OCI-LY7 (cell line): ENCODE measurements around the gene FBRSL1. TPM values are rescaled to one million over a fixed set of nuclear protein-coding genes. Genes with fewer than 3 reads are reported as not detected.

Experiments used
- BruUV-seq: library from RNA; stranded (reverse); fragments of 400-500 nt; replicated peaks from 2 replicates; lab custom pipeline; 2021; lab: Mats Ljungman, UMichigan
- CTCF ChIA-PET: fragments of 300-600 bp; sonication (Branson Sonifier 250); formaldehyde crosslinking; loops from one replicate; lab custom pipeline; 2022; ENCODE audit warnings: antibody characterized with exemption; ENCODE audit not compliant: unreplicated experiment; lab: Charles Lee
- POLR2A ChIA-PET: fragments of 300-600 bp; sonication (Branson Sonifier 250); formaldehyde crosslinking; loops from one replicate; lab custom pipeline; 2022; ENCODE audit warnings: antibody characterized with exemption; lab: Charles Lee
- DNase-seq: peaks from one replicate; pipeline ENCODE4 v3.0.0-alpha.2; 2015; ENCODE audit warnings: low spot score
- H2AFZ ChIP-seq: fragments of 200-600 bp; sonication (generic), shearing (Covaris generic); 2 replicates; pipeline ENCODE4 v1.6.1; 2014; ENCODE audit warnings: mild to moderate bottlenecking, antibody characterized with exemption, low read length, moderate library complexity
- H3K27ac ChIP-seq: fragments of 200-600 bp; sonication (generic); 2 replicates; pipeline ENCODE4 v1.5.1; 2014; ENCODE audit warnings: mixed run types, low read depth, mild to moderate bottlenecking, moderate library complexity, low read length, inconsistent platforms; ENCODE audit not compliant: poor library complexity, severe bottlenecking
- H3K36me3 ChIP-seq: fragments of 200-600 bp; sonication (generic); 2 replicates; pipeline ENCODE4 v1.6.1; 2014; ENCODE audit warnings: mild to moderate bottlenecking, antibody characterized with exemption, low read length, moderate library complexity, mixed read lengths; ENCODE audit not compliant: insufficient read depth
- H3K4me1 ChIP-seq: fragments of 200-600 bp; sonication (generic); 2 replicates; pipeline ENCODE4 v1.5.1; 2014; ENCODE audit warnings: mild to moderate bottlenecking, low read length; ENCODE audit not compliant: insufficient read depth, poor library complexity, severe bottlenecking
- H3K4me2 ChIP-seq: fragments of 200-600 bp; sonication (generic); 2 replicates; pipeline ENCODE4 v1.6.1; 2014; ENCODE audit warnings: mild to moderate bottlenecking, low read length
- H3K4me3 ChIP-seq: fragments of 200-600 bp; sonication (generic); 2 replicates; pipeline ENCODE4 v1.5.1; 2014; ENCODE audit warnings: mild to moderate bottlenecking, low read depth, low read length; ENCODE audit not compliant: poor library complexity, severe bottlenecking
- H3K79me2 ChIP-seq: fragments of 200-600 bp; sonication (generic); 2 replicates; pipeline ENCODE4 v1.6.1; 2016; ENCODE audit warnings: low read depth, mild to moderate bottlenecking, low read length, moderate library complexity, mixed read lengths; ENCODE audit not compliant: insufficient read depth
- H3K9me2 ChIP-seq: fragments of 200-600 bp; sonication (generic); 2 replicates; pipeline ENCODE4 v1.6.1; 2016; ENCODE audit warnings: mild to moderate bottlenecking, low read length, mixed read lengths; ENCODE audit not compliant: insufficient read depth
- H3K9me3 ChIP-seq: fragments of 200-600 bp; sonication (generic); 2 replicates; pipeline ENCODE4 v1.6.1; 2014; ENCODE audit warnings: mild to moderate bottlenecking, mixed run types, low read length, mixed read lengths
- H4K20me1 ChIP-seq: fragments of 200-600 bp; sonication (generic); 2 replicates; pipeline ENCODE4 v1.6.1; 2014; ENCODE audit warnings: mild to moderate bottlenecking, antibody characterized with exemption, low read length, moderate library complexity, mixed read lengths; ENCODE audit not compliant: insufficient read depth
- CTCF ChIP-seq: fragments of 200-600 bp; sonication (generic); conservative IDR thresholded peaks from 2 replicates; pipeline ENCODE4 v1.5.1; 2014; ENCODE audit warnings: mild to moderate bottlenecking, antibody characterized with exemption, low read length, moderate library complexity, mixed read lengths
- EZH2phosphoT487 ChIP-seq: fragments of 200-600 bp; sonication (generic); IDR thresholded peaks from 2 replicates; pipeline ENCODE4 v1.6.1; 2018; ENCODE audit warnings: low read depth, borderline replicate concordance, mild to moderate bottlenecking, mixed run types, antibody characterized with exemption, low read length, moderate library complexity, mixed read lengths
- intact Hi-C: fragments of 100-400 bp; cut with micrococcal nuclease; formaldehyde crosslinking; loops from one replicate; pipeline ENCODE4 v1.10.0; 2022; ENCODE audit not compliant: unreplicated experiment
- total RNA-seq, 2 experiments: library from RNA; depleted of rRNA in 1 of 2; stranded (reverse); fragments of >200 nt in 1 of 2; shearing (Covaris generic) in 1 of 2; gene quantifications; 2 replicates each; pipeline ENCODE4 v1.2.3, GENCODE V29; 2014 to 2022

FBRSL1 gene
- total RNA-seq, 2 experiments from 2014 or later, result 24.6 to 87.8 TPM

GRCh38 chr12:132449565-132450417 is 40.2 kb upstream of the FBRSL1 start:
- no peak overlapping the region for H3K4me3 ChIP-seq
- ChIA-PET POLR2A (no interaction called here), CTCF (no interaction called here)
- TF ChIP-seq CTCF (no peak), EZH2phosphoT487 (no peak)
- no peaks in the 10 kb centered on the region for H3K36me3 ChIP-seq
- no peaks in the 10 kb centered on the region for H3K79me2 ChIP-seq
- H3K9me3 ChIP-seq, result no peaks in the 10 kb centered on the region
- H3K27ac ChIP-seq, result no peak overlapping the region
- no TSS peak for BruUV-seq
- intact Hi-C loops, result no loop called here
- peaks cover 7% of the 10 kb centered on the region for H3K4me1 ChIP-seq
- H2AFZ ChIP-seq, result no peak overlapping the region
- H3K9me2 ChIP-seq, result no peaks in the 10 kb centered on the region
- H3K4me2 ChIP-seq, result no peak overlapping the region
- no peaks in the 10 kb centered on the region for H4K20me1 ChIP-seq
- no peak for DNase-seq

- intact Hi-C loops, result no loop called here
- no peak overlapping the region for H2AFZ ChIP-seq
- BruUV-seq, result no TSS peak
- H3K36me3 ChIP-seq, result no peaks in the 10 kb centered on the region
- no peaks in the 10 kb centered on the region for H3K9me3 ChIP-seq
- no peak overlapping the region for H3K4me3 ChIP-seq
- CTCF ChIA-PET, result no interaction called here
- no peaks in the 10 kb centered on the region for H3K79me2 ChIP-seq
- no peaks in the 10 kb centered on the region for H3K9me2 ChIP-seq
- POLR2A ChIA-PET, result no interaction called here
- TF ChIP-seq CTCF (no peak), EZH2phosphoT487 (no peak)
- DNase-seq, result no peak
- H3K4me1 ChIP-seq, result peaks cover 7% of the 10 kb centered on the region
- no peak overlapping the region for H3K4me2 ChIP-seq
- no peak overlapping the region for H3K27ac ChIP-seq
- H4K20me1 ChIP-seq, result no peaks in the 10 kb centered on the region
These were observed 39.4 kb upstream of the FBRSL1 start for GRCh38 chr12:132450418-132451171.
